WTC11 (cell line): Measurements from ENCODE around the gene NRAP. TPM values are rescaled to one million over a fixed set of nuclear protein-coding genes. Genes with fewer than 3 reads are reported as not detected.
A peak's percentile ranks its signal among the peaks of the same experiment; 100 is the strongest.

Experiments used
- ATAC-seq: fragments of 200-7000 bp; cut with Tn5 transposase; 2 replicates; pipeline ENCODE4 v1.10.0; 2021; ENCODE audit warnings: mild to moderate bottlenecking, moderate library complexity
- CTCF ChIA-PET: fragments of 300-600 bp; sonication (Branson Sonifier 250); formaldehyde crosslinking; loops from one replicate; lab custom pipeline; 2021; ENCODE audit warnings: antibody characterized with exemption; lab: Charles Lee
- POLR2A ChIA-PET: fragments of 350-600 bp; sonication (Branson Sonifier 250); formaldehyde crosslinking; loops from one replicate; lab custom pipeline; 2021; ENCODE audit warnings: antibody characterized with exemption; lab: Charles Lee
- DNase-seq: peaks from one replicate; pipeline ENCODE4 v3.0.0; 2021; ENCODE audit warnings: low spot score
- H3K27ac Mint-ChIP-seq: 2 replicates; pipeline ENCODE4 v1.8.0; 2021; ENCODE audit warnings: mixed read lengths
- H3K27me3 Mint-ChIP-seq: 2 replicates; pipeline ENCODE4 v1.8.0; 2021; ENCODE audit warnings: low read depth, mild to moderate bottlenecking, moderate library complexity, mixed read lengths
- H3K36me3 Mint-ChIP-seq: 2 replicates; pipeline ENCODE4 v1.8.0; 2021; ENCODE audit warnings: mixed read lengths
- H3K4me1 Mint-ChIP-seq: 2 replicates; pipeline ENCODE4 v1.8.0; 2022; ENCODE audit warnings: mixed read lengths
- H3K4me3 Mint-ChIP-seq: 2 replicates; pipeline ENCODE4 v1.8.0; 2021; ENCODE audit warnings: mild to moderate bottlenecking, moderate library complexity, mixed read lengths
- H3K9me3 Mint-ChIP-seq: 2 replicates; pipeline ENCODE4 v1.8.0; 2021; ENCODE audit warnings: mixed read lengths
- ATF1 ChIP-seq: sonication (generic); formaldehyde crosslinking; IDR thresholded peaks from 2 replicates; pipeline ENCODE4 v1.8.1; 2023; ENCODE audit warnings: mild to moderate bottlenecking, moderate library complexity, missing genetic modification reagents
- JUN ChIP-seq: sonication (generic); formaldehyde crosslinking; IDR thresholded peaks from 2 replicates; pipeline ENCODE4 v1.8.0; 2023; ENCODE audit warnings: mild to moderate bottlenecking, missing genetic modification reagents
- NFYB ChIP-seq: sonication (generic); formaldehyde crosslinking; conservative IDR thresholded peaks from 2 replicates; pipeline ENCODE4 v1.8.0; 2022; ENCODE audit warnings: low read depth, missing genetic modification reagents
- OVOL2 ChIP-seq: fragments of 250-450 bp; sonication (Bioruptor Pico); IDR thresholded peaks from 2 replicates; pipeline ENCODE4 v1.9.0; 2021; ENCODE audit warnings: mild to moderate bottlenecking, borderline replicate concordance
- RELA ChIP-seq: sonication (generic); formaldehyde crosslinking; IDR thresholded peaks from 2 replicates; pipeline ENCODE4 v1.8.1; 2022; ENCODE audit warnings: missing genetic modification reagents, mild to moderate bottlenecking, borderline replicate concordance
- SMAD4 ChIP-seq: sonication (generic); formaldehyde crosslinking; IDR thresholded peaks from 2 replicates; pipeline ENCODE4 v1.8.0; 2022; ENCODE audit warnings: mild to moderate bottlenecking, missing genetic modification reagents
- SP1 ChIP-seq: sonication (generic); formaldehyde crosslinking; conservative IDR thresholded peaks from 2 replicates; pipeline ENCODE4 v1.8.1; 2022; ENCODE audit warnings: missing genetic modification reagents
- ZBTB21 ChIP-seq: sonication (generic); formaldehyde crosslinking; IDR thresholded peaks from 2 replicates; pipeline ENCODE4 v1.8.1; 2023; ENCODE audit warnings: mild to moderate bottlenecking, missing genetic modification reagents, borderline replicate concordance
- ZNF219 ChIP-seq: sonication (generic); formaldehyde crosslinking; IDR thresholded peaks from 2 replicates; pipeline ENCODE4 v1.8.0; 2023; ENCODE audit warnings: missing genetic modification reagents, mild to moderate bottlenecking, borderline replicate concordance
- total RNA-seq: library from RNA; stranded (reverse); gene quantifications from 3 replicates; pipeline ENCODE4 v1.2.3, GENCODE V29; 2021
- TF ChIP-seq, protein P1 (sequence below): fragments of 250-450 bp; sonication (Bioruptor Pico); IDR thresholded peaks from 2 replicates; pipeline ENCODE4 v1.9.0; 2021; ENCODE audit warnings: mild to moderate bottlenecking
- TF ChIP-seq, protein P2 (sequence below): sonication (generic); formaldehyde crosslinking; IDR thresholded peaks from 2 replicates; pipeline ENCODE4 v1.8.0; 2023; ENCODE audit warnings: missing genetic modification reagents
- TF ChIP-seq, protein P3 (sequence below): sonication (generic); formaldehyde crosslinking; IDR thresholded peaks from 2 replicates; pipeline ENCODE4 v1.8.1; 2023; ENCODE audit warnings: mild to moderate bottlenecking, missing genetic modification reagents, moderate library complexity
- TF ChIP-seq, protein P4 (sequence below): sonication (generic); formaldehyde crosslinking; IDR thresholded peaks from 2 replicates; pipeline ENCODE4 v1.8.0; 2022; ENCODE audit warnings: mild to moderate bottlenecking, missing genetic modification reagents
- TF ChIP-seq, protein P5 (sequence below): sonication (generic); formaldehyde crosslinking; IDR thresholded peaks from 2 replicates; pipeline ENCODE4 v1.8.1; 2022; ENCODE audit warnings: missing genetic modification reagents, borderline replicate concordance
- TF ChIP-seq, protein P6 (sequence below): sonication (generic); formaldehyde crosslinking; conservative IDR thresholded peaks from 2 replicates; pipeline ENCODE4 v1.8.1; 2023; ENCODE audit warnings: mild to moderate bottlenecking, low read depth, missing genetic modification reagents, moderate library complexity
- TF ChIP-seq, protein P7 (sequence below): sonication (generic); formaldehyde crosslinking; IDR thresholded peaks from 2 replicates; pipeline ENCODE4 v1.8.1; 2022; ENCODE audit warnings: low read depth, mild to moderate bottlenecking, moderate library complexity, missing genetic modification reagents, borderline replicate concordance

Gene NRAP
- total RNA-seq, 1 experiment from 2014 or later, result not detected

DNA sequence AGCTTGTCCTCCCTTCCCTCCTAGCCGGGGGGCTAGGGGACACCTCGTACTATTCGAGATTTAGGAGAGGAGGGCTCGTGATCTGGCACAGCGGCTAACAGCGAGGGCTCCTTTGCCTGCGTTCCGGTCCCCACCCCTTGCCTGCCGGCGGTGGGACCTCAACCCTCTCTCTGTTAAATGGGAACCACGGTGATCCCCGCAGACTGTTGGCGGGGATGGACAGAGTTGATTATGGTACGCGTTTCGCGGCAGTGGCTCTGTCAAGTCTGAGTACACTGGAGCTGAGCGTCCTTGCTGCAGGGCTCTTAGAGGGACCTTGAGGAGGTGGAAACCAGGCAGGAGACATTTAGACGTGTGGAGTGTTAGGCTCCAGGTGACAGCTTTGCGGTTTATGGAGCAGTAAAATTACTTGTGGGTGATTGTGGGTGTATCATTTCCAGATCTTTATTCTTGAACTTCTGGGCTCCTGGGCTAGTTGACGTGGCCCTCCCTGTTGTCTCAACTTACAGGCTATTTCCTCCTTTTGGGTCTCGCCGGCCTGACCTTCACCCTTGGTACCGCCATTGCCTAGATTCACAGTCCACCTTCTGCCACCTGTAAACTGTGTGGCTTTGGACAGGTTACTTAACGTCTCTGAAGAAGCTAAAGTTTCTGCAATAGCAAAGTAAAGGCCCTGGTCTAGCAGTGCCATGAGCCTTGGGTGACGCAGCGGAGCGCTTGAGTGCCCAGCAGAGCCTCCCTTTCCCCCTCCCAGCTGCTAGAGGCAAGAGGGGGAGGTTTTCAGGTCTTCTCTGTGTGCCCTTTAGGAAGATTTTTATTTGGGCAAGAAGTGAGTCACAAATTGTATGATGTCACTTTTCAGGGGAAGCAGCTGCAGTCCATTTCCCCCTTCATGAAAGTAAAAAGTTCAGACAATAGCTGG lies 16.6 kb upstream of the NRAP start:
- Mint-ChIP-seq H3K27me3 (peaks cover 17% of the 10 kb centered on the region), H3K36me3 (peaks cover 9% of the 10 kb centered on the region), H3K4me1 (peaks cover 14% of the 10 kb centered on the region), H3K4me3 (peak overlapping the region; percentile 87)
- TF ChIP-seq ATF1 (CRISPR knock-in tag) (0 out of 2 replicates have a peak, but pooled peaks have one; percentile 19), OVOL2 (CRISPR knock-in tag) (no peak), SP1 (CRISPR knock-in tag) (no peak)
- TF ChIP-seq, all 79 proteins: peak for 1
- ChIA-PET POLR2A (no interaction called here), CTCF (interaction anchor here (1.1 to 1.5 kb wide), 7 partner anchors 9 to 175 kb away, joined by 3 to 6 read pairs (median 4); no protein-coding TSS in a partner anchor)
- peak overlapping the region; percentile 68; the same call in 1 of the 2 replicates for H3K27ac Mint-ChIP-seq
- H3K9me3 Mint-ChIP-seq, result peaks cover 15% of the 10 kb centered on the region
- ATAC-seq (peak; percentile 28; the same call in 1 of the 2 replicates), DNase-seq (no peak)

DNA sequence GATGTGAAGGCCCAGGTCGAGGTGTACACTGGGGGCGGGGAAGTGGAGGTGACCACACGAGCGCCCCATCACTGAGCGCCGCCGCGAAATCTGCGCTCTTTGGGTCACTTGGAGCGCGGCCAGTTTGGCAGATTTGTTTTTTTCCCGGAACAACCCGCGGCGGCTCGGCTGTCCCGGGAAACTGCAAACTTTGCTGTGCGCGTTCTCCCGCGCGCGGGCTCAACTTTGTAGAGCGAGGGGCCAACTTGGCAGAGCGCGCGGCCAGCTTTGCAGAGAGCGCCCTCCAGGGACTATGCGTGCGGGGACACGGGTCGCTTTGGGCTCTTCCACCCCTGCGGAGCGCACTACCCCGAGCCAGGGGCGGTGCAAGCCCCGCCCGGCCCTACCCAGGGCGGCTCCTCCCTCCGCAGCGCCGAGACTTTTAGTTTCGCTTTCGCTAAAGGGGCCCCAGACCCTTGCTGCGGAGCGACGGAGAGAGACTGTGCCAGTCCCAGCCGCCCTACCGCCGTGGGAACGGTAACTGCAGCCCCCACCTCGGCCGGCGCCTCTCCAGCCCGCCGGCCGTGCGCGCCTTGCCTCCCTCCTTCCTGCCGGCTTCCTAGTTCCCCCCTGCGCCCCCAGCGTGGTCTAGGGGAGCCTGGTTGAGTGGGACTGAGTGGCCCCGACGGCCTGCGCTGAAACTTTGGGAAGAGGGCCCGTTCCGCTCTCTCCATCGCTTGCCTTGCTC lies 15.8 kb upstream of the NRAP start, which contains the start of gene CASP7:
CASP7 (plus strand) TSS at position 450 of the 727 bp plus-strand sequence. CDS start 17,582 bp downstream, outside the sequence.
- Mint-ChIP-seq H3K4me3 (peak within 1 kb of the TSS; percentile 87), H3K4me1 (peaks cover 14% of the 10 kb centered on the region), H3K27me3 (peaks cover 18% of the 10 kb centered on the region), H3K36me3 (peaks cover 6% of the 10 kb centered on the region), H3K9me3 (peaks cover 11% of the 10 kb centered on the region), H3K27ac (peak within 1 kb of the TSS; percentile 68; the same call in 1 of the 2 replicates)
- CTCF ChIA-PET, result interaction anchor here (0.6 to 1.5 kb wide), 27 partner anchors 10 to 847 kb away, joined by 3 to 15 read pairs (median 3); no protein-coding TSS in a partner anchor
- DNase-seq (peak; percentile 84), ATAC-seq (peak; percentile 93)
- POLR2A ChIA-PET, result no interaction called here
- TF ChIP-seq ZNF219 (CRISPR knock-in tag) (no peak), RELA (no peak), NFYB (no peak), ZBTB21 (CRISPR knock-in tag) (no peak; the same call in 1 of the 2 replicates), JUN (CRISPR knock-in tag) (no peak), ATF1 (CRISPR knock-in tag) (0 out of 2 replicates have a peak, but pooled peaks have one; percentile 68), SMAD4 (CRISPR knock-in tag) (no peak)
- TF ChIP-seq, protein P1, sequence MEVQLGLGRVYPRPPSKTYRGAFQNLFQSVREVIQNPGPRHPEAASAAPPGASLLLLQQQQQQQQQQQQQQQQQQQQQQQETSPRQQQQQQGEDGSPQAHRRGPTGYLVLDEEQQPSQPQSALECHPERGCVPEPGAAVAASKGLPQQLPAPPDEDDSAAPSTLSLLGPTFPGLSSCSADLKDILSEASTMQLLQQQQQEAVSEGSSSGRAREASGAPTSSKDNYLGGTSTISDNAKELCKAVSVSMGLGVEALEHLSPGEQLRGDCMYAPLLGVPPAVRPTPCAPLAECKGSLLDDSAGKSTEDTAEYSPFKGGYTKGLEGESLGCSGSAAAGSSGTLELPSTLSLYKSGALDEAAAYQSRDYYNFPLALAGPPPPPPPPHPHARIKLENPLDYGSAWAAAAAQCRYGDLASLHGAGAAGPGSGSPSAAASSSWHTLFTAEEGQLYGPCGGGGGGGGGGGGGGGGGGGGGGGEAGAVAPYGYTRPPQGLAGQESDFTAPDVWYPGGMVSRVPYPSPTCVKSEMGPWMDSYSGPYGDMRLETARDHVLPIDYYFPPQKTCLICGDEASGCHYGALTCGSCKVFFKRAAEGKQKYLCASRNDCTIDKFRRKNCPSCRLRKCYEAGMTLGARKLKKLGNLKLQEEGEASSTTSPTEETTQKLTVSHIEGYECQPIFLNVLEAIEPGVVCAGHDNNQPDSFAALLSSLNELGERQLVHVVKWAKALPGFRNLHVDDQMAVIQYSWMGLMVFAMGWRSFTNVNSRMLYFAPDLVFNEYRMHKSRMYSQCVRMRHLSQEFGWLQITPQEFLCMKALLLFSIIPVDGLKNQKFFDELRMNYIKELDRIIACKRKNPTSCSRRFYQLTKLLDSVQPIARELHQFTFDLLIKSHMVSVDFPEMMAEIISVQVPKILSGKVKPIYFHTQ (CRISPR knock-in tag), result no peak
- TF ChIP-seq, protein P2, sequence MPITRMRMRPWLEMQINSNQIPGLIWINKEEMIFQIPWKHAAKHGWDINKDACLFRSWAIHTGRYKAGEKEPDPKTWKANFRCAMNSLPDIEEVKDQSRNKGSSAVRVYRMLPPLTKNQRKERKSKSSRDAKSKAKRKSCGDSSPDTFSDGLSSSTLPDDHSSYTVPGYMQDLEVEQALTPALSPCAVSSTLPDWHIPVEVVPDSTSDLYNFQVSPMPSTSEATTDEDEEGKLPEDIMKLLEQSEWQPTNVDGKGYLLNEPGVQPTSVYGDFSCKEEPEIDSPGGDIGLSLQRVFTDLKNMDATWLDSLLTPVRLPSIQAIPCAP (CRISPR knock-in tag), result peak; percentile 94
- TF ChIP-seq, protein P3, sequence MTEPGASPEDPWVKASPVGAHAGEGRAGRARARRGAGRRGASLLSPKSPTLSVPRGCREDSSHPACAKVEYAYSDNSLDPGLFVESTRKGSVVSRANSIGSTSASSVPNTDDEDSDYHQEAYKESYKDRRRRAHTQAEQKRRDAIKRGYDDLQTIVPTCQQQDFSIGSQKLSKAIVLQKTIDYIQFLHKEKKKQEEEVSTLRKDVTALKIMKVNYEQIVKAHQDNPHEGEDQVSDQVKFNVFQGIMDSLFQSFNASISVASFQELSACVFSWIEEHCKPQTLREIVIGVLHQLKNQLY (CRISPR knock-in tag), result no peak
- TF ChIP-seq, protein P4, sequence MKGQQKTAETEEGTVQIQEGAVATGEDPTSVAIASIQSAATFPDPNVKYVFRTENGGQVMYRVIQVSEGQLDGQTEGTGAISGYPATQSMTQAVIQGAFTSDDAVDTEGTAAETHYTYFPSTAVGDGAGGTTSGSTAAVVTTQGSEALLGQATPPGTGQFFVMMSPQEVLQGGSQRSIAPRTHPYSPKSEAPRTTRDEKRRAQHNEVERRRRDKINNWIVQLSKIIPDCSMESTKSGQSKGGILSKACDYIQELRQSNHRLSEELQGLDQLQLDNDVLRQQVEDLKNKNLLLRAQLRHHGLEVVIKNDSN (CRISPR knock-in tag), result no peak
- TF ChIP-seq, protein P5, sequence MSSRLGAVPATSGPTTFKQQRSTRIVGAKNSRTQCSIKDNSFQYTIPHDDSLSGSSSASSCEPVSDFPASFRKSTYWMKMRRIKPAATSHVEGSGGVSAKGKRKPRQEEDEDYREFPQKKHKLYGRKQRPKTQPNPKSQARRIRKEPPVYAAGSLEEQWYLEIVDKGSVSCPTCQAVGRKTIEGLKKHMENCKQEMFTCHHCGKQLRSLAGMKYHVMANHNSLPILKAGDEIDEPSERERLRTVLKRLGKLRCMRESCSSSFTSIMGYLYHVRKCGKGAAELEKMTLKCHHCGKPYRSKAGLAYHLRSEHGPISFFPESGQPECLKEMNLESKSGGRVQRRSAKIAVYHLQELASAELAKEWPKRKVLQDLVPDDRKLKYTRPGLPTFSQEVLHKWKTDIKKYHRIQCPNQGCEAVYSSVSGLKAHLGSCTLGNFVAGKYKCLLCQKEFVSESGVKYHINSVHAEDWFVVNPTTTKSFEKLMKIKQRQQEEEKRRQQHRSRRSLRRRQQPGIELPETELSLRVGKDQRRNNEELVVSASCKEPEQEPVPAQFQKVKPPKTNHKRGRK (CRISPR knock-in tag), result no peak
- TF ChIP-seq, protein P6, sequence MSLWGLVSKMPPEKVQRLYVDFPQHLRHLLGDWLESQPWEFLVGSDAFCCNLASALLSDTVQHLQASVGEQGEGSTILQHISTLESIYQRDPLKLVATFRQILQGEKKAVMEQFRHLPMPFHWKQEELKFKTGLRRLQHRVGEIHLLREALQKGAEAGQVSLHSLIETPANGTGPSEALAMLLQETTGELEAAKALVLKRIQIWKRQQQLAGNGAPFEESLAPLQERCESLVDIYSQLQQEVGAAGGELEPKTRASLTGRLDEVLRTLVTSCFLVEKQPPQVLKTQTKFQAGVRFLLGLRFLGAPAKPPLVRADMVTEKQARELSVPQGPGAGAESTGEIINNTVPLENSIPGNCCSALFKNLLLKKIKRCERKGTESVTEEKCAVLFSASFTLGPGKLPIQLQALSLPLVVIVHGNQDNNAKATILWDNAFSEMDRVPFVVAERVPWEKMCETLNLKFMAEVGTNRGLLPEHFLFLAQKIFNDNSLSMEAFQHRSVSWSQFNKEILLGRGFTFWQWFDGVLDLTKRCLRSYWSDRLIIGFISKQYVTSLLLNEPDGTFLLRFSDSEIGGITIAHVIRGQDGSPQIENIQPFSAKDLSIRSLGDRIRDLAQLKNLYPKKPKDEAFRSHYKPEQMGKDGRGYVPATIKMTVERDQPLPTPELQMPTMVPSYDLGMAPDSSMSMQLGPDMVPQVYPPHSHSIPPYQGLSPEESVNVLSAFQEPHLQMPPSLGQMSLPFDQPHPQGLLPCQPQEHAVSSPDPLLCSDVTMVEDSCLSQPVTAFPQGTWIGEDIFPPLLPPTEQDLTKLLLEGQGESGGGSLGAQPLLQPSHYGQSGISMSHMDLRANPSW (CRISPR knock-in tag), result no peak
- TF ChIP-seq, protein P7, sequence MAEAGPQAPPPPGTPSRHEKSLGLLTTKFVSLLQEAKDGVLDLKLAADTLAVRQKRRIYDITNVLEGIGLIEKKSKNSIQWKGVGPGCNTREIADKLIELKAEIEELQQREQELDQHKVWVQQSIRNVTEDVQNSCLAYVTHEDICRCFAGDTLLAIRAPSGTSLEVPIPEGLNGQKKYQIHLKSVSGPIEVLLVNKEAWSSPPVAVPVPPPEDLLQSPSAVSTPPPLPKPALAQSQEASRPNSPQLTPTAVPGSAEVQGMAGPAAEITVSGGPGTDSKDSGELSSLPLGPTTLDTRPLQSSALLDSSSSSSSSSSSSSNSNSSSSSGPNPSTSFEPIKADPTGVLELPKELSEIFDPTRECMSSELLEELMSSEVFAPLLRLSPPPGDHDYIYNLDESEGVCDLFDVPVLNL (CRISPR knock-in tag), result no peak
